ENCODE data around the gene TMED10.

Gene TMED10

DNA sequence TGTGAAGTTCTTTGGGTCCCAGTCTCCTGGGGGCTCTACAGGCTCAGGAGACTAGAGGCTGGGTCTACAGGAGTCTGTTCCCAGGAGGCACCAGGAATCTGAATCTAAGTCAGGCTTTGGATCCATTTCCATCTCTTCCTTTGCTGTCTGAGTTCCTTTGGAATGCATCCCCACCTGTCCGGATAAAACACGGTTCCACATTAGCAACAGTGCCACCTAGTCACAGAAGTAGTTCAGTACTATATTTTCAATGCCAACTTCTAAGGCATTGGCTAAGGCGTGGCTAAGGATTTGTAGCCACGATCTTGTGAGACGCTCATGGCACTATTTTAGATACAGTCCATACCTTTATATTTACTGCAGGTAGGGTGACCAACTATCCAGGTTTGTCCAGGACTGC is 91.9 kb downstream of the TMED10 start:
- DNase-seq (ENCODE audit: low read depth), result no peak

DNA sequence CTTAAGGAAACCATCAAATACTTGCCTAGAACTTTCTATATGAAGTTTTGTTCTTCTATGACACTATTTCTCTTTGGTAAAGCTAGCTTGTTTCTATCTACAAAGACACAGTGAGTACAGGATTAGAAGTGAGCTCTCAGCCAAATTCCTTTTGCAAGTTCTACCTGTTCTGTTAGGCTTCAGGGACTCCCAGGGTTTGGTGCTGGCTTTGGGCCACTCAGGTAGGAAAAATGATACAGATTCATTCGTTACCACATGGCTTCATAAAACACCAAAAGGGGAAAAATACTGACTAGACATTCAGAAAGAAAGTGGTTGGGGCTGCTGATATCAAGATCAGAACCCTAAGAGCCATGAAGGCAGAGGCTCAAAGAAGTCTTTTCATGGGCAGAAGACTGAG is 93.1 kb downstream of the TMED10 start:
- no peak for DNase-seq (ENCODE audit: low read depth)

DNA sequence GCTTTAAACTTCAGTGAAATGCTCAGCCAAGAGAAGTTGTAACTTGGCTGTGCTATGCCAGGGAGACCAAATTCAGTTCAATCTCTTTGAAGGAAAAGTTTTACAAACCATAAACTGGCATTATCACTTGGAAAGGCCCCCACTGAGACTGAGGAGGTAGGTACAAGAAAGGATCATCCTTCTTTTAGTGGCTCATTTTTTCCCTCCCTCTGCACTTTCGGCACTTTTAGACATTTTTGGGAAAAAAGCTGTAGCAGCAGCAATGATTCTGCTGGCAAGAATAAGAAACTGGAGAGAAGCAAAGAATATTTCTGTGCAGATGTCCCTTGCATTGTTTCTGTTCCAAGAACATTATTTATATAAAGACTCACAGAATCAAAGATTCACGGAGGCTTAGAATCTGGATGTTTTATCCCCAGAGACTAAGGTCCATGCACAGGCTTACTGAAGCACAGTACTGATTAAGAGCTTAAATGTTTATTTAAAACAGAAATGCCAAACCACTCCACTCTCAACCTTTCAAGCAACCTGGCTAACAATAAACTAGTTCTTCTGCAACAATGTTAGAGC is 94.7 kb downstream of the TMED10 start:
- DNase-seq (ENCODE audit: low read depth), result no peak
